Measurements from ENCODE around the gene FRMD5.
A peak's percentile ranks its signal among the peaks of the same experiment; 100 is the strongest.
"Not testable (repeated sequence)": the region's sequence is repeated elsewhere in the genome, so short reads cannot be mapped to it uniquely, and the experiment has no call there.

The FRMD5 gene

GRCh38 chr15:43826029-43826507 is 369.0 kb downstream of the FRMD5 start:
- TF ChIP-seq CTCF (IDR thresholded peaks at IDR 0.05; ENCODE audit: control insufficient read depth, extremely low read depth, insufficient read depth) = no peak
- no peak for DNase-seq (ENCODE audit: low read depth)

GRCh38 chr15:43825305-43825704 is 369.8 kb downstream of the FRMD5 start:
- DNase-seq (ENCODE audit: low read depth); H3K4me3 ChIP-seq (ENCODE audit: low read depth, low read length): not testable (repeated sequence)

More at GRCh38 chr15:43826029-43826507, 369.0 kb downstream of the FRMD5 start:
- no peak overlapping the region for H3K4me3 ChIP-seq (ENCODE audit: low read depth, low read length)

GRCh38 chr15:43824302-43825246 is 370.5 kb downstream of the FRMD5 start, which contains the start of gene MFAP1:
MFAP1 (minus strand) TSS chr15:43824690; CDS start chr15:43824569, 121 bp downstream.
- TF ChIP-seq CTCF (IDR thresholded peaks at IDR 0.05; ENCODE audit: control insufficient read depth, extremely low read depth, insufficient read depth) = no peak
- H3K4me3 ChIP-seq (ENCODE audit: low read depth, low read length) = peak within 1 kb of the TSS; percentile 83
- peak; percentile 95 for DNase-seq (ENCODE audit: low read depth)

GRCh38 chr15:43821505-43821904 is 373.6 kb downstream of the FRMD5 start:
- no peak for TF ChIP-seq CTCF (IDR thresholded peaks at IDR 0.05; ENCODE audit: control insufficient read depth, extremely low read depth, insufficient read depth)
- no peak overlapping the region for H3K4me3 ChIP-seq (ENCODE audit: low read depth, low read length)
- no peak for DNase-seq (ENCODE audit: low read depth)
